H4 (cell line): Measurements from ENCODE around the gene PTGIS. TPM values are rescaled to one million over a fixed set of nuclear protein-coding genes. Genes with fewer than 3 reads are reported as not detected.
A peak's percentile ranks its signal among the peaks of the same experiment; 100 is the strongest.

Source experiments
- DNase-seq: peaks from one replicate; pipeline ENCODE4 v3.0.0-alpha.2; 2015; ENCODE audit warnings: low spot score
- total RNA-seq: library from RNA; depleted of rRNA; stranded (reverse); fragments of >200 nt; shearing (Covaris generic); gene quantifications from 2 replicates; pipeline ENCODE4 v1.2.3, GENCODE V29; 2014

PTGIS gene
- total RNA-seq, 1 experiment from 2014 or later, result not detected

- DNase-seq, result no peak
Measured at GRCh38 chr20:49560186-49560585, 7.8 kb downstream of the PTGIS start.

GRCh38 chr20:49559411-49560081 is 8.4 kb downstream of the PTGIS start:
- DNase-seq, result no peak

- DNase-seq, result no peak
Measured at GRCh38 chr20:49558826-49559225, 9.1 kb downstream of the PTGIS start.

GRCh38 chr20:49557449-49557848 is 10.5 kb downstream of the PTGIS start:
- DNase-seq, result no peak

- no peak for DNase-seq
Measured at GRCh38 chr20:49556621-49557020, 11.3 kb downstream of the PTGIS start.

- DNase-seq, result no peak
Measured at GRCh38 chr20:49549801-49550551, 18.0 kb downstream of the PTGIS start.

- DNase-seq, result no peak
Measured at GRCh38 chr20:49548371-49548947, 19.5 kb downstream of the PTGIS start.

GRCh38 chr20:49545572-49545971 is 22.4 kb downstream of the PTGIS start:
- DNase-seq, result no peak

- no peak for DNase-seq
Measured at GRCh38 chr20:49544535-49544934, 23.4 kb downstream of the PTGIS start.

GRCh38 chr20:49543858-49544437 is 24.0 kb downstream of the PTGIS start:
- no peak for DNase-seq

- DNase-seq, result no peak
Measured at GRCh38 chr20:49543071-49543857, 24.7 kb downstream of the PTGIS start.

GRCh38 chr20:49542514-49542991 is 25.4 kb downstream of the PTGIS start:
- no peak for DNase-seq

GRCh38 chr20:49541733-49542513 is 26.0 kb downstream of the PTGIS start:
- DNase-seq, result peak; percentile 75

GRCh38 chr20:49540687-49541435 is 27.1 kb downstream of the PTGIS start:
- DNase-seq, result no peak

- no peak for DNase-seq
Measured at GRCh38 chr20:49540232-49540620, 27.7 kb downstream of the PTGIS start.

GRCh38 chr20:49539481-49540231 is 28.3 kb downstream of the PTGIS start:
- DNase-seq, result no peak

- DNase-seq, result no peak
Measured at GRCh38 chr20:49538950-49539349, 29.0 kb downstream of the PTGIS start.

- peak; percentile 53 for DNase-seq
Measured at GRCh38 chr20:49534255-49534712, 33.7 kb downstream of the PTGIS start.

GRCh38 chr20:49532285-49532946 is 35.5 kb downstream of the PTGIS start:
- DNase-seq, result no peak
